Measurements from ENCODE around the gene PRR23B. TPM values are rescaled to one million over a fixed set of nuclear protein-coding genes. Genes with fewer than 3 reads are reported as not detected.

PRR23B gene
- total and polyA plus RNA-seq, 5 donors = not detected

GRCh38 chr3:138974462-138974861 is 46.3 kb downstream of the PRR23B start:
- Histone ChIP-seq H3K4me1 (ENCODE audit: control insufficient read depth, insufficient read depth, low read length) (no peaks in the 10 kb centered on the region), H3K27me3 (ENCODE audit: control insufficient read depth, insufficient read depth) (no peaks in the 10 kb centered on the region), H3K9me3 (ENCODE audit: control insufficient read depth, low read length) (no peaks in the 10 kb centered on the region), H3K4me3 (ENCODE audit: low read length) (no peak overlapping the region), H3K27ac (ENCODE audit: low read length) (no peak overlapping the region)
- ATAC-seq (no peak), DNase-seq (no peak)
- intact Hi-C loops (cut with DNase I) = no loop called here
- WGBS = 81% methylated on average over 5 of the region's 5 CpGs

- DNase-seq = no peak
- Histone ChIP-seq H3K27ac (ENCODE audit: low read length) (no peak overlapping the region), H3K27me3 (ENCODE audit: control insufficient read depth, insufficient read depth) (no peaks in the 10 kb centered on the region), H3K4me3 (ENCODE audit: low read length) (no peak overlapping the region), H3K9me3 (ENCODE audit: control insufficient read depth, low read length) (no peaks in the 10 kb centered on the region), H3K4me1 (ENCODE audit: control insufficient read depth, insufficient read depth, low read length) (no peaks in the 10 kb centered on the region)
- 88% methylated on average over 5 of the region's 5 CpGs for WGBS
- no peak for ATAC-seq
- intact Hi-C loops (cut with DNase I) = no loop called here
These were observed 47.8 kb downstream of the PRR23B start for GRCh38 chr3:138972941-138973340.

GRCh38 chr3:138971766-138972320 is 48.9 kb downstream of the PRR23B start:
- ATAC-seq (no peak), DNase-seq (no peak)
- Histone ChIP-seq H3K27ac (ENCODE audit: low read length) (no peak overlapping the region), H3K9me3 (ENCODE audit: control insufficient read depth, low read length) (no peaks in the 10 kb centered on the region), H3K27me3 (ENCODE audit: control insufficient read depth, insufficient read depth) (no peaks in the 10 kb centered on the region), H3K4me1 (ENCODE audit: control insufficient read depth, insufficient read depth, low read length) (no peaks in the 10 kb centered on the region), H3K4me3 (ENCODE audit: low read length) (no peak overlapping the region)
- WGBS = 56% methylated on average over 6 of the region's 6 CpGs
- intact Hi-C loops (cut with DNase I) = no loop called here

Other genes with a start within 250 kb of the PRR23B start
- gene PIK3CB, start 186.0 kb downstream of the PRR23B start, total RNA-seq = 10 to 100 TPM; 31.4 to 33.2 (median 32.5) TPM
- 12.6 TPM for gene PIK3CB, start 186.0 kb downstream of the PRR23B start, polyA plus RNA-seq
- not detected for gene FOXL2, start 73.8 kb downstream of the PRR23B start, total RNA-seq
- gene FOXL2, start 73.8 kb downstream of the PRR23B start, polyA plus RNA-seq = not detected
- gene FOXL2NB, start 73.7 kb downstream of the PRR23B start, total RNA-seq = not detected
- gene FOXL2NB, start 73.7 kb downstream of the PRR23B start, polyA plus RNA-seq = not detected
- not detected for gene PRR23A, start 14.7 kb downstream of the PRR23B start, total RNA-seq
- not detected for gene PRR23A, start 14.7 kb downstream of the PRR23B start, polyA plus RNA-seq
- not detected for gene PRR23C, start 24.0 kb upstream of the PRR23B start, total RNA-seq
- gene PRR23C, start 24.0 kb upstream of the PRR23B start, polyA plus RNA-seq = not detected